Measurements from ENCODE around the gene SIVA1. TPM values are rescaled to one million over a fixed set of nuclear protein-coding genes. Genes with fewer than 3 reads are reported as not detected.

SIVA1 gene
- total RNA-seq, 1 experiment from 2014 or later: 85.8 TPM

DNA sequence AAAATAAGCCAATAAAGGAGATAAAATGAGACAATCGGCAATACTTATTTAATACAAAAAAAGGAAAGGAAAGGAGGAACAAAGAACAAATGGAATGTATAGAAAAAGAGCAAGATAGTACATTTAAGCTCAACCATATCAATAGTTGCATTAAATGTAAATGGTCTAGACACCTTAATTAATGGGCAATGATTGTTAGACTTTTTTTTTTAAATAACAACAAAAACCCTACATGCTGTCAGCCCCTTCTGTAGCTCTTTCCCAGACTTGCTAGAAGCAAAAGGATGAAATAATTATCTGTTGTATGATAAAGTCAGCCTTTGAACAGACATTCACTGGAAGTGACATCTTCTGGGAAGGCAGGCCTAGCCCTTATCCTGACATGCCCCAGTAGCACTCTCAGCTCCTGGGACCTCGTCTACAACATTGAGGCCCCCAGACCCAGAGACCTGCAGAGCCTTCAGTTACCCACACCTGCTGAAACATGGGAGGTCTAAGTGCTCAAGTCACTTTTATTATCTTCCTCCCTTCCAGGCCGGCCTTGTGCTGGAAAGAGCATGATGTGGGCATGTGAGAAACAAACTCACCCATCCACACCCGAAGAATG lies 13.4 kb downstream of the SIVA1 start:
- Histone ChIP-seq H3K9me2 (ENCODE audit: insufficient read depth) (no peaks in the 10 kb centered on the region), H3K79me2 (ENCODE audit: low read depth) (no peaks in the 10 kb centered on the region), H3K4me3 (no peak overlapping the region), H3K27ac (no peak overlapping the region), H3K4me2 (no peak overlapping the region), H3K4me1 (replicated peaks; ENCODE audit: insufficient read depth) (peaks cover 3% of the 10 kb centered on the region; the same call in 1 of the 2 replicates), H4K20me1 (ENCODE audit: insufficient read depth) (no peaks in the 10 kb centered on the region), H3F3A (ENCODE audit: insufficient read depth, low read depth) (peaks cover 24% of the 10 kb centered on the region; the same call in 1 of the 2 replicates), H3K27me3 (ENCODE audit: insufficient read depth, low read depth) (no peaks in the 10 kb centered on the region), H3K36me3 (ENCODE audit: low read depth) (peaks cover 3% of the 10 kb centered on the region; the same call in 1 of the 2 replicates), H3K9me3 (ENCODE audit: insufficient read depth, low read depth) (no peaks in the 10 kb centered on the region), H2AFZ (no peak overlapping the region)
- DNase-seq: no peak
- ChIA-PET POLR2A (ENCODE audit: unreplicated experiment) (interaction anchor here (0.7 kb wide), 1 partner anchor 39 kb away, joined by 3 read pairs; no protein-coding TSS in a partner anchor), CTCF (no interaction called here)
- no TSS peak for BruUV-seq (replicated peaks)
- no peak for TF ChIP-seq EZH2 (IDR thresholded peaks at IDR 0.05; ENCODE audit: low read depth)
- TF ChIP-seq, protein P1, sequence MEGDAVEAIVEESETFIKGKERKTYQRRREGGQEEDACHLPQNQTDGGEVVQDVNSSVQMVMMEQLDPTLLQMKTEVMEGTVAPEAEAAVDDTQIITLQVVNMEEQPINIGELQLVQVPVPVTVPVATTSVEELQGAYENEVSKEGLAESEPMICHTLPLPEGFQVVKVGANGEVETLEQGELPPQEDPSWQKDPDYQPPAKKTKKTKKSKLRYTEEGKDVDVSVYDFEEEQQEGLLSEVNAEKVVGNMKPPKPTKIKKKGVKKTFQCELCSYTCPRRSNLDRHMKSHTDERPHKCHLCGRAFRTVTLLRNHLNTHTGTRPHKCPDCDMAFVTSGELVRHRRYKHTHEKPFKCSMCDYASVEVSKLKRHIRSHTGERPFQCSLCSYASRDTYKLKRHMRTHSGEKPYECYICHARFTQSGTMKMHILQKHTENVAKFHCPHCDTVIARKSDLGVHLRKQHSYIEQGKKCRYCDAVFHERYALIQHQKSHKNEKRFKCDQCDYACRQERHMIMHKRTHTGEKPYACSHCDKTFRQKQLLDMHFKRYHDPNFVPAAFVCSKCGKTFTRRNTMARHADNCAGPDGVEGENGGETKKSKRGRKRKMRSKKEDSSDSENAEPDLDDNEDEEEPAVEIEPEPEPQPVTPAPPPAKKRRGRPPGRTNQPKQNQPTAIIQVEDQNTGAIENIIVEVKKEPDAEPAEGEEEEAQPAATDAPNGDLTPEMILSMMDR (conservative IDR thresholded peaks at IDR 0.05): no peak
- intact Hi-C loops (cut with micrococcal nuclease; ENCODE audit: unreplicated experiment): loop anchor here (5.0 kb wide), 1 partner anchor 281 kb away; no protein-coding TSS in a partner anchor

DNA sequence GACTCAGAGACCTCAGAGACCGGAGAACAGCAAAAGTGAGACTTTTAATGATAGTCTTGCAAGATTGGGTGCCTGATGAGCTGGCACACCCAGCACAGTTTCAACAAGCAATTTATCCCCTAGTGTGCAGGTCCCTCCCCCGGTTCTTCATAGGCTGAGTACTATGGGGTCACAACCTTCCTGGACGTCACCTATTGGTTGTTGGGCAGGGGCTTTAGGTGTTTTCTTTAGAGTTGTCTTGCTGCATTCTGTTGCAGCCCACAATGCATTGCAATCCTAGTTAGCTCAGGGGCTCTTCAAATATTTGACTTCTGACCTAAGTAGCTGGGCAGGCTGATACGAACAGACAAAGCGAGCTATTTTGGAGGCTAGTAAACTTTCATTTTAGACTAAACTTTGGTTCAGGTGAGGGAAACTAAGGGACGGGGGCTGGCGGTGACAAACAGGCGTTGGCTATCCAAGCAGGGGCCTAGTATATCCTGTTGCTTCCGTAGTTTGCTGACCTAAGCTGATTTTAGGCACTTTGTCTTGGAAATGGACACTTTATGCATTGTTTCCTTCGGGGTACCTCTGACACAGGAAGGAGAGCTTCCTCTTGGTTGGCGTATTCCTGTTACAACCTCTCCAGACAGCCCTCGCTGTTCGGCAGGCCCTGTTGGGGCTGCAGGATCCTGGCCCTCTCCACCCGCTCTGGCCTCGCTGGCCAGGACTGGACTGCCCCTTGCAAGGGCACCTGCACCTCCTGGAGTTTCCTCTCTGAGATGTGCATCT lies 14.1 kb downstream of the SIVA1 start:
- TF ChIP-seq EZH2 (IDR thresholded peaks at IDR 0.05; ENCODE audit: low read depth): no peak
- TF ChIP-seq, protein P1 (conservative IDR thresholded peaks at IDR 0.05): no peak
- Histone ChIP-seq H3K9me2 (ENCODE audit: insufficient read depth) (no peaks in the 10 kb centered on the region), H3K36me3 (ENCODE audit: low read depth) (peaks cover 2% of the 10 kb centered on the region; the same call in 1 of the 2 replicates), H3K27me3 (ENCODE audit: insufficient read depth, low read depth) (no peaks in the 10 kb centered on the region), H4K20me1 (ENCODE audit: insufficient read depth) (no peaks in the 10 kb centered on the region), H3F3A (ENCODE audit: insufficient read depth, low read depth) (peaks cover 24% of the 10 kb centered on the region; the same call in 1 of the 2 replicates), H3K4me1 (replicated peaks; ENCODE audit: insufficient read depth) (peaks cover 3% of the 10 kb centered on the region; the same call in 1 of the 2 replicates), H3K4me2 (no peak overlapping the region), H2AFZ (no peak overlapping the region), H3K27ac (no peak overlapping the region), H3K9me3 (ENCODE audit: insufficient read depth, low read depth) (no peaks in the 10 kb centered on the region), H3K79me2 (ENCODE audit: low read depth) (no peaks in the 10 kb centered on the region), H3K4me3 (no peak overlapping the region)
- BruUV-seq (replicated peaks): no TSS peak
- DNase-seq: no peak
- ChIA-PET CTCF (no interaction called here), POLR2A (ENCODE audit: unreplicated experiment) (no interaction called here)
- intact Hi-C loops (cut with micrococcal nuclease; ENCODE audit: unreplicated experiment): loop anchor here (5.0 kb wide), 1 partner anchor 280 kb away; no protein-coding TSS in a partner anchor

DNA sequence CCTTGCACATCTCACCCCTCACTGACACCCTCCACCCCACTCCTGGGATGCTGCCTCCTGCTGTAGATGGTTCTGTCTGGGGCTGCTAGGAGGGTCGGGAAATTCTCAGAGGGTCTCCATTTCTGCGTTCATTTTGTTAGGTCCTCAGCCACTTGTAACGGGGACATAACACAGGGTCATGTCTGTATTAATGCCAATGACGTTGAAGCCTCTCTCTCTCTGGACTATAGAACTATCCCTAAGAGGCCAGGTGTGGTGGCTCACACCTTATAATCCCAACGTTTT lies 14.6 kb downstream of the SIVA1 start:
- no peak for TF ChIP-seq EZH2 (IDR thresholded peaks at IDR 0.05; ENCODE audit: low read depth)
- TF ChIP-seq, protein P1 (conservative IDR thresholded peaks at IDR 0.05): no peak

More for the DNA sequence above, 14.6 kb downstream of the SIVA1 start:
- Histone ChIP-seq H3K4me2 (no peak overlapping the region), H3K36me3 (ENCODE audit: low read depth) (no peaks in the 10 kb centered on the region; the same call in 1 of the 2 replicates), H3K4me3 (no peak overlapping the region), H4K20me1 (ENCODE audit: insufficient read depth) (no peaks in the 10 kb centered on the region), H3K79me2 (ENCODE audit: low read depth) (no peaks in the 10 kb centered on the region), H3K4me1 (replicated peaks; ENCODE audit: insufficient read depth) (peaks cover 3% of the 10 kb centered on the region; the same call in 1 of the 2 replicates), H3K27ac (no peak overlapping the region), H3K27me3 (ENCODE audit: insufficient read depth, low read depth) (no peaks in the 10 kb centered on the region), H3K9me3 (ENCODE audit: insufficient read depth, low read depth) (no peaks in the 10 kb centered on the region), H3F3A (ENCODE audit: insufficient read depth, low read depth) (peaks cover 24% of the 10 kb centered on the region; the same call in 1 of the 2 replicates), H2AFZ (no peak overlapping the region), H3K9me2 (ENCODE audit: insufficient read depth) (no peaks in the 10 kb centered on the region)
- no TSS peak for BruUV-seq (replicated peaks)
- intact Hi-C loops (cut with micrococcal nuclease; ENCODE audit: unreplicated experiment): loop anchor here (5.0 kb wide), 1 partner anchor 280 kb away; no protein-coding TSS in a partner anchor
- DNase-seq: no peak
- POLR2A ChIA-PET (ENCODE audit: unreplicated experiment): no interaction called here
- CTCF ChIA-PET: interaction anchor here (0.9 kb wide), 1 partner anchor 59 kb away, joined by 5 read pairs; no protein-coding TSS in a partner anchor
